Measurements from ENCODE around the gene REG1B.

Gene REG1B

GRCh38 chr2:79114797-79115494 lies 27.2 kb upstream of the REG1B start:
- TF ChIP-seq REST (IDR thresholded peaks at IDR 0.05; ENCODE audit: low read depth) (no peak), EP300 (IDR thresholded peaks at IDR 0.05; ENCODE audit: borderline replicate concordance) (no peak)

- no peak for TF ChIP-seq CEBPB (IDR thresholded peaks at IDR 0.05)
- TF ChIP-seq TAF1 (IDR thresholded peaks at IDR 0.05; ENCODE audit: low read depth) = no peak
- no peak for TF ChIP-seq FOXM1 (IDR thresholded peaks at IDR 0.05; ENCODE audit: borderline replicate concordance, low read depth)
- TF ChIP-seq REST (IDR thresholded peaks at IDR 0.05; ENCODE audit: low read depth) = no peak
- no peak for TF ChIP-seq RAD21 (IDR thresholded peaks at IDR 0.05; ENCODE audit: low read depth)
- TF ChIP-seq ZBTB7A (IDR thresholded peaks at IDR 0.05; ENCODE audit: low read depth) = no peak
- TF ChIP-seq TCF12 (IDR thresholded peaks at IDR 0.05; ENCODE audit: low read depth) = no peak
- no peak for TF ChIP-seq EGR1 (IDR thresholded peaks at IDR 0.05)
- TF ChIP-seq USF1 (IDR thresholded peaks at IDR 0.05) = no peak
- TF ChIP-seq CREB1 (IDR thresholded peaks at IDR 0.05; ENCODE audit: low read depth) = no peak
- TF ChIP-seq EP300 (IDR thresholded peaks at IDR 0.05; ENCODE audit: borderline replicate concordance) = no peak
- TF ChIP-seq YY1 (IDR thresholded peaks at IDR 0.05; ENCODE audit: low read depth) = no peak
Measured at GRCh38 chr2:79112269-79112668, 24.5 kb upstream of the REG1B start.

GRCh38 chr2:79105259-79105658 lies 17.5 kb upstream of the REG1B start:
- no peak for TF ChIP-seq FOXM1 (IDR thresholded peaks at IDR 0.05; ENCODE audit: borderline replicate concordance, low read depth)
- no peak for TF ChIP-seq CREB1 (IDR thresholded peaks at IDR 0.05; ENCODE audit: low read depth)
- TF ChIP-seq YY1 (IDR thresholded peaks at IDR 0.05; ENCODE audit: low read depth) = no peak
- TF ChIP-seq NFIC (IDR thresholded peaks at IDR 0.05) = no peak
- TF ChIP-seq USF1 (IDR thresholded peaks at IDR 0.05) = no peak
- TF ChIP-seq RAD21 (IDR thresholded peaks at IDR 0.05; ENCODE audit: low read depth) = no peak
- TF ChIP-seq CEBPB (IDR thresholded peaks at IDR 0.05) = no peak

GRCh38 chr2:79103214-79103613 lies 15.4 kb upstream of the REG1B start:
- TF ChIP-seq RAD21 (IDR thresholded peaks at IDR 0.05; ENCODE audit: low read depth) = no peak

GRCh38 chr2:79101024-79101423 lies 13.2 kb upstream of the REG1B start:
- TF ChIP-seq USF1 (IDR thresholded peaks at IDR 0.05) (no peak), EP300 (IDR thresholded peaks at IDR 0.05; ENCODE audit: borderline replicate concordance) (no peak), EGR1 (IDR thresholded peaks at IDR 0.05) (no peak), MAX (IDR thresholded peaks at IDR 0.05) (no peak), TAF1 (IDR thresholded peaks at IDR 0.05; ENCODE audit: low read depth) (no peak), TEAD4 (IDR thresholded peaks at IDR 0.05) (no peak)

GRCh38 chr2:79100285-79100684 lies 12.5 kb upstream of the REG1B start:
- TF ChIP-seq USF1 (IDR thresholded peaks at IDR 0.05) (no peak), TEAD4 (IDR thresholded peaks at IDR 0.05) (no peak), MAX (IDR thresholded peaks at IDR 0.05) (no peak), NFIC (IDR thresholded peaks at IDR 0.05) (no peak), FOXM1 (IDR thresholded peaks at IDR 0.05; ENCODE audit: borderline replicate concordance, low read depth) (no peak), REST (IDR thresholded peaks at IDR 0.05; ENCODE audit: low read depth) (no peak), EP300 (IDR thresholded peaks at IDR 0.05; ENCODE audit: borderline replicate concordance) (no peak), YY1 (IDR thresholded peaks at IDR 0.05; ENCODE audit: low read depth) (no peak), TAF1 (IDR thresholded peaks at IDR 0.05; ENCODE audit: low read depth) (no peak), RAD21 (IDR thresholded peaks at IDR 0.05; ENCODE audit: low read depth) (no peak), EGR1 (IDR thresholded peaks at IDR 0.05) (no peak), CREB1 (IDR thresholded peaks at IDR 0.05; ENCODE audit: low read depth) (no peak), CEBPB (IDR thresholded peaks at IDR 0.05) (no peak), ZBTB7A (IDR thresholded peaks at IDR 0.05; ENCODE audit: low read depth) (no peak), TCF12 (IDR thresholded peaks at IDR 0.05; ENCODE audit: low read depth) (no peak)

All from Ishikawa (cell line).